Endometrium (tissue), 2 donors: Measurements from ENCODE around the gene MYCBP2.
"Not testable (repeated sequence)": the region's sequence is repeated elsewhere in the genome, so short reads cannot be mapped to it uniquely, and the experiment has no call there.

Source experiments
- FAIRE-seq: peaks from 2 replicates; lab custom pipeline; 2012; peaks lifted over from hg19 to GRCh38; lab: Jason Lieb, UNC
- donor health status: control.
- donor health status: control.

Gene MYCBP2

GRCh38 chr13:77029436-77029835 lies 297.5 kb downstream of the MYCBP2 start:
- no peak for FAIRE-seq

GRCh38 chr13:77028202-77028601 lies 298.7 kb downstream of the MYCBP2 start:
- no peak for FAIRE-seq

- FAIRE-seq: no peak
These were observed 299.9 kb downstream of the MYCBP2 start, which contains the start of gene FBXL3 for GRCh38 chr13:77026861-77027621. TSS of gene FBXL3 (minus strand) at chr13:77027159. CDS start at chr13:77021860, 5,299 bp downstream.

- FAIRE-seq: no peak
These were observed 300.5 kb downstream of the MYCBP2 start for GRCh38 chr13:77026255-77026860.

DNA sequence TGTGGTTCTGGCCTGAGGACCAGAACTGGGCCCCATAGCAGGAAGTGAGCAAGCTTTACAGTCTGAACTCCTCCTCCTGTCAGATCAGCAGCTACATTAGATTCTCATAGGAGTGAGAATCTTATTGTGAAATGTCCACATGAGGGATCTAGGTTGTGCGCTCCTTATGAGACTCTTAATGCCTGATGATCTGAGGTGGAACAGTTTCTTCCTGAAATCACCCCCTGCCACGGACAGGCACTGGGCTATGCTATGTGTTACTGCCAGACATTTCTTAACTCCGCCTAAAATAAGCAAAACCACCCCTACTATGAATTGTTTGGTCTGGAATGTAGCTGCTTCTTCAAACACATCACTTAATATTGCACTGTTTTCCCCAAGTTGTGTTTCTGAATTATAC lies 304.6 kb downstream of the MYCBP2 start:
- no peak for FAIRE-seq

DNA sequence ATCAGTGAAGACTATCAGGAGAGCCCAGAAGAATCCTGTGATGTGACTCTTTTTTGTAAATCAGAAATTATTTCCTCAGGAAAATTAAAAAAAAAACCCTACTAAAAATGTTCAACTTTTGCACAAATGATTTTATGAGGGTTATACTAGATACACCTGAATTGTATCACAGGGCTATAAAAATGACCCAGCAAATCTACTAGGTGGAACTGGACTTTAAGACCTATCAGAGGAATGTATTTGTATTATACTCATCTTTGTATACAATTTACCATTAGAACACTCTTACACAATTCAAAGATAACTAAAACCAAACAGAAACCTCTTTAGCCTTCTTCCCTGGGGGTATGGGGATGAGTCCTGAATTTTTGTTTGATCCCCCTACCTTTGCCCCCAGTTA lies 307.1 kb downstream of the MYCBP2 start:
- FAIRE-seq: no peak

DNA sequence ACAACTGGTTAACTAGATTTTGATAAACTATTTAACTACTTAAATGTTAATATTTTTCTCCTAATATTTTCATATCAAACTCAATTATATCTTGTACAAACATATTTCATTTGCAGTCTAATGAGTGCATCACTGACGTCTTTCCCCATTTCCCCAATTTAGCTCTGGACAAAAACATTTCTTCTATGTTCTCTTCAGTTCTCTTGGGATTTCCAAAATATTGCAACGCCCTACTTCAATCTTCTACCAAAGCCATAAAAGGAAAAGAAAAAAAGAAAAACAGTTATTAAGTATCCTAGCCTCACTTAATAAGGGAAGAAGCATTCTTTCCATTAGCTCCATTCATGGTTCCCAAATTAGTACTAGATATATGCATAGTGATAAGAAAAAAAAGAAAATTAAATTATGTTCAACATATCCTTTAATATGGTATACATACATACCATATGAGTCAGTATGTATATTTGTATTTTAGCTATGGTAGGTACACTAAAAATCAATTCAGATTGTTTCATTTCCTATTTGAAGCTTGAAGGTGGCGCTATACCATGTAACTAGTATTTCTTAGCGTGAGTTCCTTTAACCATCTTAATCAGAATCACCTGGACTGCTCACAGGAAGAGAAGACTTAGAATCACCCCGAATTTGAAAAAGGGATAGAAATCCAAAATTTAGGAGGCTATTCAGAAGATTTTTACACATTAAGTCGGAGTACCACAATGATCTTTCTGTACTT lies 309.8 kb downstream of the MYCBP2 start:
- no peak for FAIRE-seq

DNA sequence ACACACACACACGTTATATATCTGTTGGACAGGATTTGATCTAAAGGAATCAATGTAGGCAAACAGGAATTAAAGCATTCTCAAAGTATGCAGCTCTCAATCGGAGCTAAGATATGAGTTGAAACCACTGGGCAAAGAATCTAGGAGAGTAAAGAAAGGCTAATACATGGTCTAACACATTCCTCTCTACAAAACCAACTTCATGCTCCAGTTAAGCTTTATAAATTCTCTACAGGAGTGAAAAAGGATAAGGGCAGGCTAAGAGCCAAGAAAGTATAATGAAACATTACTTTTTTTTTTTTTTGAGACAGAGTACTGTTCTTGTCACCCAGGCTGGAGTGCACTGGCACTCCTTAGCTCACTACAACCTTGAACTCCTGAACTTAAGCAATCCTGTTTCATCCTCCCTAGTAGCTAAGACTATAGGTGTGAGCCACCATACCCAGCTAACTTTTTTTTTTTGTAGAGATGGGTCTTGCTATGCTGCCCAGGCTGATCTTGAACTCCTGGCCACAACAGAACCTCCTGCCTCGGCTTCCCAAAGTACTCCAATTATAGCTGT lies 310.6 kb downstream of the MYCBP2 start:
- no peak for FAIRE-seq

GRCh38 chr13:77014906-77015685 lies 311.8 kb downstream of the MYCBP2 start:
- FAIRE-seq: no peak

- FAIRE-seq: no peak
These were observed 312.9 kb downstream of the MYCBP2 start for GRCh38 chr13:77013853-77014542.

GRCh38 chr13:77009719-77010118 lies 317.2 kb downstream of the MYCBP2 start:
- not testable (repeated sequence) for FAIRE-seq

DNA sequence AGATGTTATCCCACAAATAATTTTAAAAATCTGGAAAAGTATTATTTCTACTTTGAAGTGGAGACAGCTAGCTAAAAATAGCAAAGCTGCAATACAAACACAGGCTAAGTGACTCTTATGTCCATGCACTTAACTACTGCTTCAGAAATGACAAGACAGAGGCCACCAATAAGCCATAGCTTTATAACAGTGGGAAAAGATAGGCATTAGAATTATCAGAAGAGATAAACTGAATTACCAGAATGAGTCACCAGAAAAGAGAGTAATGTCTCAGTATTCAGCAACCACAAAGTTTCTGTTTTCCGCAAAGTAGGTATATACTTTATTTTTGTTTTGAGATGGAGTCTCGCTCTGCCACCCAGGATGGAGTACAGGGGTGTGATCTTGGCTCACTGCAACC lies 317.9 kb downstream of the MYCBP2 start:
- FAIRE-seq: no peak

- not testable (repeated sequence) for FAIRE-seq
These were observed 318.6 kb downstream of the MYCBP2 start for GRCh38 chr13:77008337-77008736.

- FAIRE-seq: peak; percentile 77
These were observed 324.2 kb downstream of the MYCBP2 start for GRCh38 chr13:77002590-77003190.

- no peak for FAIRE-seq
These were observed 324.8 kb downstream of the MYCBP2 start for GRCh38 chr13:77001963-77002587.

GRCh38 chr13:77001540-77001939 lies 325.4 kb downstream of the MYCBP2 start:
- FAIRE-seq: no peak

DNA sequence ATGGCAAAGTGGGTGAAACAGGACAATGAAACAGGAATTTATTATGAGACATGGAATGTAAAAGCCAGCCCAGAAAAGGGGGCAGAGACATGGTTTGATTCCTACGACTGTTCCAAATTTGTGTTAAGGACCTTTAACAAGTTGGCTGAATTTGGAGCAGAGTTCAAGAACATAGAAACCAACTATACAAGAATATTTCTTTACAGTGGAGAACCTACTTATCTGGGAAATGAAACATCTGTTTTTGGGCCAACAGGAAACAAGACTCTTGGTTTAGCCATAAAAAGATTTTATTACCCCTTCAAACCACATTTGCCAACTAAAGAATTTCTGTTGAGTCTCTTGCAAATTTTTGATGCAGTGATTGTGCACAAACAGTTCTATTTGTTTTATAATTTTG lies 326.4 kb downstream of the MYCBP2 start:
- FAIRE-seq: no peak
